ENCODE data around the gene PEX14.

Gene PEX14

DNA sequence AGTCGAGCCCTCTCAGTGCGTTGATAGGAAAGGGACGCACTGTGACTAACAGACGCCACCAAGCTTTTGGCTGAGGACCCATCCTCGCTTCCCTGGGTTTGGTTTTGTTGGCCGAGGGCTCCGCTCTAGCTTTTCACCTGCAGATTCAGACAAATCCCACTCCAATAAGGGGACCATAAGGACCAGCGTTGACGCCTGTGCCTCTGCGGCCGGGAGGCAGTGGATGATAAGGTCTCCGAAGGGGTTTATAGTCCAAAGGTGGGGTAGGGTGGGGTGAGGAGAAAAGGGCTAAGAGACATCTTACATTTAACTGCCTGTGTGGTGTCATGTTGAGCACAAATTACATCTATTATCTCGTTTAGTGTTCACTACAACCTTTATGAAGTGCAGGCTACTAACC lies 760 bp downstream of the PEX14 start:
- TF ChIP-seq FOXM1 (IDR thresholded peaks at IDR 0.05; ENCODE audit: borderline replicate concordance, low read depth) (no peak), ZBTB7A (IDR thresholded peaks at IDR 0.05; ENCODE audit: low read depth) (no peak), TAF1 (IDR thresholded peaks at IDR 0.05; ENCODE audit: low read depth) (no peak), MAX (IDR thresholded peaks at IDR 0.05) (no peak), EP300 (IDR thresholded peaks at IDR 0.05; ENCODE audit: borderline replicate concordance) (no peak)

- TF ChIP-seq MAX (IDR thresholded peaks at IDR 0.05), result no peak
- no peak for TF ChIP-seq RAD21 (IDR thresholded peaks at IDR 0.05; ENCODE audit: low read depth)
Measured at GRCh38 chr1:10479296-10479695, 4.5 kb downstream of the PEX14 start.

DNA sequence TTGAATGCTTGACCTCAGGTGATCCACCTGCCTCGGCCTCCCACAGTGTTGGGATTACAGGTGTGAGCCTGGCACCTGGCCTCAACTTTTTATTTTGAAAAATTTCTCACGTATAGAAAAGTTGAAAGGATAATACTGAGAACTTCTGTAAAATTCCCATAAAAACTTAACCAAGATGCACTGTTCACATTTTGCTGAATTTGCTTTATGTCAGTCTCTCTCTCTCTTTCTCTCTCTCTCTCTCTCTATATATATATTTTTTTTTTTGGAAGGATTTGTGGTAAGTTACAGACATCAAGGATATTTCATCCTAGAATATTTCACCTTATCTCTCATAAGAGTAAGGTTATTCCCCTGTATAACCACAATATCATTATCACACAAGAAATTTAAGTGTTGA lies 5.9 kb downstream of the PEX14 start:
- TF ChIP-seq REST (IDR thresholded peaks at IDR 0.05; ENCODE audit: low read depth), result no peak
- TF ChIP-seq TCF12 (IDR thresholded peaks at IDR 0.05; ENCODE audit: low read depth), result no peak
- TF ChIP-seq YY1 (IDR thresholded peaks at IDR 0.05; ENCODE audit: low read depth), result no peak
- TF ChIP-seq USF1 (IDR thresholded peaks at IDR 0.05), result no peak
- no peak for TF ChIP-seq FOXM1 (IDR thresholded peaks at IDR 0.05; ENCODE audit: borderline replicate concordance, low read depth)
- TF ChIP-seq MAX (IDR thresholded peaks at IDR 0.05), result no peak
- TF ChIP-seq NFIC (IDR thresholded peaks at IDR 0.05), result no peak
- TF ChIP-seq CEBPB (IDR thresholded peaks at IDR 0.05), result no peak
- no peak for TF ChIP-seq TEAD4 (IDR thresholded peaks at IDR 0.05)
- TF ChIP-seq RAD21 (IDR thresholded peaks at IDR 0.05; ENCODE audit: low read depth), result no peak
- TF ChIP-seq EP300 (IDR thresholded peaks at IDR 0.05; ENCODE audit: borderline replicate concordance), result no peak
- no peak for TF ChIP-seq CREB1 (IDR thresholded peaks at IDR 0.05; ENCODE audit: low read depth)

DNA sequence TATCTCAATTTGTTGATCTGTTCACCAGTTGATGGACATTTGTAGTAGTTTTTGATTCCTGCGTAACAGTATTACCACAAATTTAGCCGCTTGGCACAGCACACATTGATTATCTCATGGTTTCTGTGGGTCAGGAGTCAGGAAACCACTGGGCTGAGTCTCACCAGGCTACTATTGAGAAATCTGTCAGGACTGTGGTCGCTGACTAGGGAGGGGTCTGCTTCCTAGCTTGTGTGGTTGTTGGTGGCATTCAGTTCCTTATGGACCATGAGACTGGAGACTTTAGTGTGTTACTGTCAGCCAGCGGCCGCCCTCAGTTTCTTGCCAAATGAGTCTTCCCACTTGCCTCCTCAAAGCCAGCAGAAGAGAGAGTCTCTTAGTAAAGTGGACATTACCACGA lies 9.8 kb downstream of the PEX14 start:
- TF ChIP-seq ZBTB7A (IDR thresholded peaks at IDR 0.05; ENCODE audit: low read depth) (no peak), NFIC (IDR thresholded peaks at IDR 0.05) (no peak), RAD21 (IDR thresholded peaks at IDR 0.05; ENCODE audit: low read depth) (no peak), TCF12 (IDR thresholded peaks at IDR 0.05; ENCODE audit: low read depth) (no peak), EGR1 (IDR thresholded peaks at IDR 0.05) (no peak), REST (IDR thresholded peaks at IDR 0.05; ENCODE audit: low read depth) (no peak), YY1 (IDR thresholded peaks at IDR 0.05; ENCODE audit: low read depth) (no peak), CREB1 (IDR thresholded peaks at IDR 0.05; ENCODE audit: low read depth) (no peak), TAF1 (IDR thresholded peaks at IDR 0.05; ENCODE audit: low read depth) (no peak), FOXM1 (IDR thresholded peaks at IDR 0.05; ENCODE audit: borderline replicate concordance, low read depth) (no peak), EP300 (IDR thresholded peaks at IDR 0.05; ENCODE audit: borderline replicate concordance) (no peak), CEBPB (IDR thresholded peaks at IDR 0.05) (no peak), USF1 (IDR thresholded peaks at IDR 0.05) (no peak), TEAD4 (IDR thresholded peaks at IDR 0.05) (no peak)

DNA sequence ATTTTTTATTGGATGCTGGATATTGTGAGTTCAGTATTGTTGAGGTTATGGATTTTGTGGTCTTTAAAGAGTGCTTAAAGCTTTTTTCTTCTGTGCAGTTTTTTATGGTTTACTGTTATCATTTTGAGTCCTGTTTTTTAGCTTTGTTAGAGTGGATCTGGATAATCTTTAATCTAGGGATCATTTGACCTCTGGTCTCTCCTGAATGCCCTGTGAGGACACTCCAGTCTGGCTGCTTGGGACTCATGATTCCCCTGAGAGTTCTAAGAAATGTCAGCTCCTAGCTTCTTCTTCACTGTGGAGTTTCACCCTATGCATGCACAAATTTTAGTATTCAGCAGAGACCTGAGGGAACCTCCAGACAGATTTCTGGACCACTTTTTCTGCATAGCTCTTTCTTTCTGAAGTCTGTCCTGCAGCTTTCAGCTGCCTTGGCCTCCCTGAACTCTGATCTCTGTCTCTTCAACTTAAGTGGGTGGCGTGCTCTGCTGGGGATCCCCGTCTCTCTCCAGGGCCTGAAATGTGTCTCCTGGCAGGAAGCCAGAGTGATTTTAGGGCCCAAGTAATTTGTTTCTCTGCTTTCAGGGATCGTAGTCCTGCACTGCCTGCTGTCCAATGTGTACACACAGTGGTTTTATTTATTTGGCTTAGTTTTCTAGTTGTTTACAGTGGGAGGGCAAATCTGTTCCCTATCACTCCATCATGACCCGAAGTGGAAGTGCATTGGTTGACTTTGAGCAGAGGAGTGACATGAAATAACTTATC lies 14.7 kb downstream of the PEX14 start:
- no peak for TF ChIP-seq ZBTB7A (IDR thresholded peaks at IDR 0.05; ENCODE audit: low read depth)
- TF ChIP-seq RAD21 (IDR thresholded peaks at IDR 0.05; ENCODE audit: low read depth), result no peak
- TF ChIP-seq NFIC (IDR thresholded peaks at IDR 0.05), result no peak
- TF ChIP-seq EP300 (IDR thresholded peaks at IDR 0.05; ENCODE audit: borderline replicate concordance), result no peak
- no peak for TF ChIP-seq USF1 (IDR thresholded peaks at IDR 0.05)
- no peak for TF ChIP-seq CEBPB (IDR thresholded peaks at IDR 0.05)
- TF ChIP-seq TCF12 (IDR thresholded peaks at IDR 0.05; ENCODE audit: low read depth), result no peak
- no peak for TF ChIP-seq TAF1 (IDR thresholded peaks at IDR 0.05; ENCODE audit: low read depth)
- TF ChIP-seq EGR1 (IDR thresholded peaks at IDR 0.05), result no peak
- TF ChIP-seq FOXM1 (IDR thresholded peaks at IDR 0.05; ENCODE audit: borderline replicate concordance, low read depth), result no peak
- no peak for TF ChIP-seq TEAD4 (IDR thresholded peaks at IDR 0.05)
- TF ChIP-seq REST (IDR thresholded peaks at IDR 0.05; ENCODE audit: low read depth), result no peak
- TF ChIP-seq YY1 (IDR thresholded peaks at IDR 0.05; ENCODE audit: low read depth), result no peak

Measured in Ishikawa (cell line).